Skeletal muscle cell (primary cell): ENCODE results near the gene CSRNP3.
A peak's percentile ranks its signal among the peaks of the same experiment; 100 is the strongest.

Source experiments
- DNase-seq: peaks from one replicate; pipeline ENCODE4 v3.0.0-alpha.2; 2010; ENCODE audit warnings: low read depth
- H3K4me3 ChIP-seq: 2 replicates; pipeline ENCODE4 v1.5.1; 2011; ENCODE audit warnings: low read depth, mild to moderate bottlenecking, control low read depth, low read length, moderate library complexity

Gene CSRNP3

GRCh38 chr2:165623161-165623560 lies 153.7 kb downstream of the CSRNP3 start:
- DNase-seq, result no peak
- H3K4me3 ChIP-seq, result no peak overlapping the region

GRCh38 chr2:165623783-165624469 lies 154.4 kb downstream of the CSRNP3 start:
- no peak for DNase-seq
- H3K4me3 ChIP-seq, result no peak overlapping the region

DNA sequence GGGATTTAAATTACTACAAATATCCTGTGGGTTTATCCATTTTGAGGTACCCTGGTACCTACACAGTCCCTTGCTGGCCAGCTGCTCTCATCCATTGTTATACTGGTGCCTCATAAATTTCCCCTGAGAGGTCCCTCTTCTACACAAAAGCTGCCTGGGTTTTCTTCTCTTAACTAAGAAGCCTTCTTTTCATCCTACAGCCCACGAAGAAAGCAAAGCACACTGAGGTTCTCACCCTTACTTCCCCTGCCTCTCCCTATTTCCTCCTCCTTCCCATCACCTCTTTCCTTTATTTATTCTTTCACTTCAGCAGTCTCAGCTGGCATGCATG lies 154.9 kb downstream of the CSRNP3 start:
- DNase-seq, result no peak
- no peak overlapping the region for H3K4me3 ChIP-seq

- H3K4me3 ChIP-seq, result no peak overlapping the region
- DNase-seq, result peak; percentile 23
Observed at GRCh38 chr2:165627470-165627869, 158.0 kb downstream of the CSRNP3 start.

GRCh38 chr2:165629776-165630175 lies 160.3 kb downstream of the CSRNP3 start:
- DNase-seq, result no peak
- H3K4me3 ChIP-seq, result no peak overlapping the region

DNA sequence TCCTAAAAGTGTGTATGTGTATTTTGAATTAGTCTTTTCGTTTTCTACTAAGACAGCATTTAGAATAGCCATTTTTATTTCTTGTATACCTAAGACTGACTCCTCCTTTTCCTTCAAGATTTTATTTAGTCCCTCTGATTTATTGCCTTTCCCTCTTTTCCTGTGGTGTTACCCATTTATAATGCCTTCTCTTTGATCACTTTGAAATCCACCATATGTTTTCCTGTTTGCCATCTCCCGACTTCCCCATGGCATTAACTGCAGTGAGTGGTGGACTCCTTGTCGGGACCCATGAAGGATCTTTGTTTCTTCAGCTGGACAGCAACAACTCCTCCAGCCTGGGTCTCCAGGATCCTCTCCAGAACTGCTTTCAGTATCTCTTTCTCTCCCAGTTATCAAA lies 160.7 kb downstream of the CSRNP3 start:
- DNase-seq, result no peak
- H3K4me3 ChIP-seq, result no peak overlapping the region

DNA sequence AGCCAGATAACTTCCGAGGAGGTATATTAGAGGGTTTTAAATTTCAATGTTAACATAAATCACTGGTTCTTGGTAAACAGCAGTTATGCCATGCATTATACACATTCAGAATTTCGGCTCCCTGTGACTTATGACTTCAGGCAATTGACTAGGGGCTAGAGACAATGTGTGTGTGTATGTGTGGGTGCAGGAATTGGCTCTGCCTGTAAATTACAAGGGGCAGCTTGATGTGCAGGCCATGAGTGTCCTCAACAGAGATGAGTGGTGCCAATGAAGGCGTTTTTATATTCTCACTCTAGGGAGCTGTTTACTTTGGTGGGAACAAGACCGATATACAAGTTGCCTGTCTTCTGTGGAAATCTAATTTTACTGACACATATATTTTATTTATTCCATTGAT lies 161.6 kb downstream of the CSRNP3 start:
- no peak for DNase-seq
- no peak overlapping the region for H3K4me3 ChIP-seq

GRCh38 chr2:165632594-165632993 lies 163.1 kb downstream of the CSRNP3 start:
- no peak for DNase-seq
- no peak overlapping the region for H3K4me3 ChIP-seq

DNA sequence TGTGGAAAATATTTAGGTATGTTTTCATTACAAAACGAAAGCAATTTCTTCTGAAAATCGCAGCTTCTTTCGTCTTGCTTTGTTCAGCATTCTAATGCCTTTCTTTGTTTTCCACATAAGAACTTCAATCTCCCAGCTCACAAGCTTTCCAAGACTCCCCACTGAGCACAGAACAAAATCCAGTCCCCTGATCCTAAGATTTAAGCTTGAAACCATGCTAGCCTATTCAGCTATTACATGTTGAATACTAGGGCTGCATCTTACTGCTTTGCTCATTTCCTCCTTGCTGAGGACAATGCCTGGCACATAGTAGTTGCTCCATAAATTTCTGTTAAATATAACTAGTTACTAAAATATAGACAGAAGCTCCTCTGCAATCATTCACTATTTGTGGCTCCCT lies 163.9 kb downstream of the CSRNP3 start:
- H3K4me3 ChIP-seq, result no peak overlapping the region
- DNase-seq, result no peak

GRCh38 chr2:165634282-165634681 lies 164.8 kb downstream of the CSRNP3 start:
- no peak overlapping the region for H3K4me3 ChIP-seq
- no peak for DNase-seq

DNA sequence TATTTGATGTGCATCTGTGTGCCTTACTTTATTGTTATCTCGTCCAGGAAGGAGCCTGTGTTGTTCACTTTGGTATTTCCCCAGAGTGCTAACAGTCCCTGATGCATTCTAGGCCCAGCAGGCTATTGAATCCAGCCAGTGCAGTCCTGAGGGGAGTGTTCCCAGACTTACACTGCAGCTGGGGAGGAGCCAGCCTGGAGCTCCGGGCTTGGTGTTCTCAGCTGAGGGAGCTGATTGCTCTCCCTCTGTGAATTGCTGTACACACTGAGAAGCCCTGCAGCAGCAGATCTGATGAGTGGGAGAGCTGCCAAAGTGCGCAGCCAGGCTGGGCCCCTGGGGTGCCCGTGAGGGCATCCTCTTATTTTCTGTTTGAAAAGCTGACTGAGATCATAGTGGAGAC lies 165.4 kb downstream of the CSRNP3 start:
- no peak overlapping the region for H3K4me3 ChIP-seq
- peak; percentile 40 for DNase-seq

DNA sequence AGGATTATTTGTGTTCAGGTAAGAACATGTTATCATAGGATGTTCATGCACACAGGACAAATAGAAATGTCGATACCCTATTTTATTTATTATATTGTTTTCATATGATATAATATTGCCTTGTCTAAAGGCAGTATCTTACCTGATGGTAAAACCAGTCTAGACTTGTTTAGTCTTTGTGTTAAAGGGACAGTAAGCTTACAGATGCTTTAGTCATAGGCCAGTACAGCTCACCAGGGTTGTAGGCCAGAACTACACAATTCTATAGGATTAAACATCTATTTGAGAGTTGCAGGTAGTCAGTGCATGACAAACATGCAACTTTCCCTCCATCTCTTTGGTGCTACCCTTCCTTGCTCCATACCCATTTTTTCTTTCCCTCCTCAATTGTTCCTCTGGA lies 166.0 kb downstream of the CSRNP3 start:
- no peak for DNase-seq
- no peak overlapping the region for H3K4me3 ChIP-seq

DNA sequence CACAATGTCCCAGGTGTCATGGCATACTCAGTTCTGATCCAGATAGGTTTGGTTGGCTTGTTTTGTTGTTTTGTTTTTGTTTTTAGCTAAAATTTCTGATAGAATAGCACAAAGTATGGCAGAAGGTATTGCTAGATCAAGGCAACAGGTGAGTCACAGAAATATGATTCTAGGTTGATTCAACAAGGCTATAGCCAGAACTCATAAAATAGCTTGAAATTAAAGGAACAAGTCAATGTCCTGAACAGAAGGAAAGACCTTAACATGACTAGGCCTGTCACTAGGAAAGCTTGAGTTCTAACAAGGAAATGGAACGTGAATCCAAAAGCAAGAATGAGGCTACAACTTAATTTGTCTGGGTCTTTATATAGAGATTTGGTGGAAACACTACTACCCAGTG lies 167.5 kb downstream of the CSRNP3 start:
- DNase-seq, result no peak
- no peak overlapping the region for H3K4me3 ChIP-seq

- no peak overlapping the region for H3K4me3 ChIP-seq
- no peak for DNase-seq
Observed at GRCh38 chr2:165637396-165637795, 167.9 kb downstream of the CSRNP3 start.

- no peak for DNase-seq
- H3K4me3 ChIP-seq, result no peak overlapping the region
Observed at GRCh38 chr2:165639504-165639903, 170.0 kb downstream of the CSRNP3 start.

GRCh38 chr2:165640247-165640929 lies 170.9 kb downstream of the CSRNP3 start:
- no peak for DNase-seq
- H3K4me3 ChIP-seq, result no peak overlapping the region

- H3K4me3 ChIP-seq, result no peak overlapping the region
Observed at GRCh38 chr2:165645930-165646831, 176.7 kb downstream of the CSRNP3 start.

DNA sequence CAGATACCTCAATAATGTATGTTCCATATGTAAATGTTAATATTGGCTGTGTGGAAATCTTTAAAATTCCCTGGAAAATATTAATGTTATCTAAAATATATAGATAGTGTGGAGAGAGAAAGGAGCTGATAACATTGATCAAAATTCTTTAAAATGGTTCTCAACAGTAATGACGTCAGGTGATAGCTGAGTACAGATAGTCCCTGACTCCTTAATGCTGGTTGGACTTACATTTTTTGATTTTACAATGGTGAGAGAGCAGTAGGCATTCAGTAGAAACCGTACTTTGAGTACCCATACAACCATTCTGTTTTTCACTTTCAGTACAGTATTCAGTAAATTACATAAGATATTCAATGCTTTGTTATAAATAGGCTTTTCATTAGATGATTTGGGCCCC lies 177.9 kb downstream of the CSRNP3 start:
- no peak for DNase-seq
- no peak overlapping the region for H3K4me3 ChIP-seq

More at GRCh38 chr2:165645930-165646831, 176.7 kb downstream of the CSRNP3 start:
- DNase-seq, result peak; percentile 20

GRCh38 chr2:165648801-165649200 lies 179.3 kb downstream of the CSRNP3 start:
- DNase-seq, result no peak
- no peak overlapping the region for H3K4me3 ChIP-seq

DNA sequence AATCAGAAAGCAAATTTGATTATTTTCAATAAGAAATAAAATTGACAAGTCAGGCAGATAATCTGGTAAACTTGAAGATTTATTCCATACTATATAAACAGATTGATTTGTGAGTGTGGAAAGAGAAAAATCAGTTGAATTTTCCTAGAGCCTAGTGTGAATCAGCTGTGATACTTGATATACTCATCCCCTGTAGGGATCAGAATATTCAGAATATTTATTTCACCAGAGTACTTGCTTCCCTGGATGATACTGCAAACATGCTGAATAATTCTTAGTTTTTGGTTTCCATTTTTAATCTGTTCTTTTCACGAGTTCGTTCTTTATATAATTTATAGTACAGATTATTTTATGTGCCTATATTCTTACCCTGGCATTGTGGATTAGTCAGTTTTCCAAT lies 181.7 kb downstream of the CSRNP3 start:
- H3K4me3 ChIP-seq, result no peak overlapping the region

More for the DNA sequence above, 181.7 kb downstream of the CSRNP3 start:
- no peak for DNase-seq
